B cell (primary cell): ENCODE measurements around the gene CCDC88B. TPM values are rescaled to one million over a fixed set of nuclear protein-coding genes. Genes with fewer than 3 reads are reported as not detected.

Experiments used
- ATAC-seq: fragments of 200-7000 bp; cut with Tn5 transposase; one replicate; pipeline ENCODE4 v1.10.0; 2021; ENCODE audit warnings: low read depth, mild to moderate bottlenecking, moderate number of reproducible peaks, moderate library complexity
- CTCF ChIA-PET: fragments of 350-600 bp; sonication (Branson Sonifier 250); formaldehyde crosslinking; loops from one replicate; lab custom pipeline; 2021; ENCODE audit warnings: antibody characterized with exemption, inconsistent platforms; lab: Charles Lee
- POLR2A ChIA-PET: fragments of 350-600 bp; sonication (Branson Sonifier 250); formaldehyde crosslinking; loops from one replicate; lab custom pipeline; 2021; ENCODE audit warnings: antibody characterized with exemption; lab: Charles Lee
- DNase-seq: peaks from one replicate; pipeline ENCODE4 v3.0.0; 2013
- H2AFZ ChIP-seq: 2 replicates; pipeline ENCODE4 v1.6.1; 2012; ENCODE audit warnings: mild to moderate bottlenecking, low read depth, low read length; ENCODE audit not compliant: insufficient read depth, poor library complexity, severe bottlenecking
- H3K27ac ChIP-seq, 2 donors: 1 replicate in 1 of 2; 2 replicates in 1 of 2; pipeline ENCODE4 v1.5.1; 2012 to 2013; ENCODE audit warnings: low read length in 2 of 2, mild to moderate bottlenecking in 2 of 2, moderate library complexity in 1 of 2
- H3K27me3 ChIP-seq, 4 experiments: fragments of 200-600 bp in 1 of 4; sonication (generic) in 1 of 4; replicated peaks in 1 of 4; 1 replicate in 2 of 4; 2 replicates in 2 of 4; pipeline versions ENCODE4 v1.6.1 to v1.7.0; 2013 to 2016; ENCODE audit warnings: low read length in 3 of 4, mild to moderate bottlenecking in 2 of 4, mixed read lengths in 1 of 4, moderate library complexity in 1 of 4; ENCODE audit not compliant: insufficient read depth in 4 of 4, control insufficient read depth in 3 of 4; ENCODE audit errors: control extremely low read depth in 1 of 4
- H3K36me3 ChIP-seq, 2 experiments: replicated peaks in 1 of 2; 1 replicate in 1 of 2; 2 replicates in 1 of 2; pipeline versions ENCODE4 v1.6.1 to v1.7.1; 2013; ENCODE audit warnings: low read length in 1 of 2; ENCODE audit not compliant: insufficient read depth in 2 of 2, control insufficient read depth in 1 of 2; ENCODE audit errors: control extremely low read depth in 1 of 2, extremely low read depth in 1 of 2
- H3K4me1 ChIP-seq, 2 donors: fragments of 200-600 bp in 1 of 2; sonication (generic) in 1 of 2; 1 replicate in 1 of 2; 2 replicates in 1 of 2; pipeline versions ENCODE4 v1.5.1 to v1.6.1; 2013 to 2017; ENCODE audit warnings: low read length in 2 of 2; ENCODE audit not compliant: control insufficient read depth in 2 of 2, insufficient read depth in 2 of 2
- H3K4me2 ChIP-seq: replicated peaks from 2 replicates; pipeline ENCODE3; 2012; ENCODE audit warnings: mild to moderate bottlenecking, low read depth, low read length; ENCODE audit not compliant: poor library complexity, severe bottlenecking
- H3K4me3 ChIP-seq, 5 experiments: fragments of 200-600 bp in 1 of 5; sonication (generic) in 1 of 5; 1 replicate in 3 of 5; 2 replicates in 2 of 5; pipeline versions ENCODE4 v1.5.1 to v1.7.0; 2011 to 2016; ENCODE audit warnings: low read length in 4 of 5, mild to moderate bottlenecking in 4 of 5, low read depth in 2 of 5, control low read depth in 1 of 5, moderate library complexity in 1 of 5; ENCODE audit not compliant: insufficient read depth in 1 of 5; ENCODE audit errors: control extremely low read depth in 1 of 5, extremely low read depth in 1 of 5
- H3K79me2 ChIP-seq: fragments of 200-600 bp; sonication (generic); one replicate; pipeline ENCODE4 v1.6.0; 2016; ENCODE audit warnings: low read length; ENCODE audit not compliant: control insufficient read depth, insufficient read depth
- H3K9ac ChIP-seq: fragments of 200-600 bp; sonication (generic); 2 replicates; pipeline ENCODE4 v1.6.1; 2017; ENCODE audit warnings: mild to moderate bottlenecking, low read length, moderate library complexity
- H3K9me3 ChIP-seq, 3 donors: one replicate each; pipeline versions ENCODE4 v1.6.1 to v1.7.1; 2013; ENCODE audit warnings: low read length in 2 of 3; ENCODE audit not compliant: control insufficient read depth in 2 of 3, insufficient read depth in 1 of 3; ENCODE audit errors: control extremely low read depth in 1 of 3
- H4K20me1 ChIP-seq: 2 replicates; pipeline ENCODE4 v1.6.0; 2012; ENCODE audit warnings: mild to moderate bottlenecking, low read length; ENCODE audit not compliant: insufficient read depth, control insufficient read depth, poor library complexity, severe bottlenecking
- H3K27ac Mint-ChIP-seq: one replicate; pipeline ENCODE4 v1.8.0; 2021; ENCODE audit warnings: mixed read lengths
- H3K27me3 Mint-ChIP-seq: one replicate; pipeline ENCODE4 v1.8.0; 2021; ENCODE audit warnings: mixed read lengths
- H3K4me1 Mint-ChIP-seq: one replicate; pipeline ENCODE4 v1.8.0; 2021; ENCODE audit warnings: mixed read lengths
- H3K4me3 Mint-ChIP-seq: one replicate; pipeline ENCODE4 v1.8.0; 2021; ENCODE audit warnings: mixed read lengths
- H3K9me3 Mint-ChIP-seq: one replicate; pipeline ENCODE4 v1.8.0; 2022; ENCODE audit warnings: mixed read lengths; ENCODE audit not compliant: insufficient read depth
- CTCF ChIP-seq: fragments of 200-600 bp; IDR thresholded peaks from one replicate; pipeline ENCODE4 v1.8.0; 2022; ENCODE audit warnings: antibody characterized with exemption, mild to moderate bottlenecking
- EZH2 ChIP-seq: IDR thresholded peaks from 2 replicates; pipeline ENCODE4 v1.6.1; 2012; ENCODE audit warnings: borderline replicate concordance, low read depth, mild to moderate bottlenecking, moderate library complexity, low read length; ENCODE audit not compliant: insufficient read depth, poor library complexity, severe bottlenecking
- WGBS: methylation state at CpG from one replicate; pipeline ENCODE4 v1.1.5; 2013; ENCODE audit warnings: missing lambda C conversion rate; ENCODE audit not compliant: insufficient coverage; 5-methylcytosine and 5-hydroxymethylcytosine counted together
- intact Hi-C: fragments of 100-400 bp; cut with micrococcal nuclease; formaldehyde crosslinking; loops from one replicate; pipeline ENCODE4 v1.10.0; 2022
- polyA plus RNA-seq: library from polyadenylated mRNA; depleted of rRNA; stranded (reverse); fragments of >200 nt; gene quantifications from 2 replicates; pipeline ENCODE4 v1.2.3, GENCODE V29; 2012
- total RNA-seq, 2 donors: library from RNA; stranded (reverse); fragments of 120-200 nt in 1 of 2; gene quantifications; 1 replicate in 1 of 2; 2 replicates in 1 of 2; pipeline versions ENCODE4 v1.2.3 to v1.2.4, GENCODE V29; 2013 to 2022

CCDC88B gene
- total and polyA plus RNA-seq, 2 donors (not counting 1 experiment from before 2014, with no cell fraction given) = 172 to 208 TPM

- Histone ChIP-seq H3K4me3 (peak overlapping the region; percentile 56 to 87 (median 79)), H4K20me1 (peaks cover 22% of the 10 kb centered on the region), H3K27me3 (peaks cover 0 to 12% (median 3%) of the 10 kb centered on the region in 4 experiments), H3K9me3 (peaks cover 0 to 3% (median 0%) of the 10 kb centered on the region in 3 donors), H3K27ac (peak overlapping the region in 1 of 2 donors; percentile 66), H3K36me3 (peaks cover 0 to 9% of the 10 kb centered on the region in 2 experiments), H3K79me2 (peaks cover 40% of the 10 kb centered on the region), H3K4me2 (peak overlapping the region; percentile 76), H3K9ac (peak overlapping the region; percentile 84), H3K4me1 (peaks cover 11 to 27% of the 10 kb centered on the region in 2 donors), H2AFZ (peak overlapping the region; percentile 77)
- no peak for ATAC-seq
- Mint-ChIP-seq H3K9me3 (no peaks in the 10 kb centered on the region), H3K27me3 (no peaks in the 10 kb centered on the region), H3K4me1 (peaks cover 19% of the 10 kb centered on the region), H3K4me3 (peak overlapping the region; percentile 98), H3K27ac (peak overlapping the region; percentile 95)
- DNase-seq = no peak
- intact Hi-C loops = loop anchor here (1.0 to 10.0 kb wide), 2 partner anchors 49 to 472 kb away; partner anchors contain the start of gene MARK2
- POLR2A ChIA-PET = no interaction called here
- CTCF ChIA-PET = interaction anchor here (2.6 to 5.3 kb wide), 2 partner anchors 11 to 48 kb away, joined by 11 to 52 read pairs; partner anchors contain the start of genes PRDX5 and TRMT112
- 24% methylated on average over 9 of the region's 9 CpGs for WGBS
- TF ChIP-seq EZH2 (no peak), CTCF (no peak)
These were observed 33.5 kb upstream of the CCDC88B start for GRCh38 chr11:64306563-64306875.

- H3K9me3 Mint-ChIP-seq = no peaks in the 10 kb centered on the region
- ChIA-PET CTCF (interaction anchor here (0.8 to 5.3 kb wide), 3 partner anchors 10 to 48 kb away, joined by 3 to 52 read pairs (median 11); partner anchors contain the start of genes PRDX5 and TRMT112), POLR2A (interaction anchor here (0.7 kb wide), 1 partner anchor 30 kb away, joined by 3 read pairs; no protein-coding TSS in a partner anchor)
- intact Hi-C loops = loop anchor here (1.0 to 10.0 kb wide), 2 partner anchors 48 to 472 kb away; partner anchors contain the start of gene MARK2
- peak overlapping the region; percentile 28 for H3K27ac Mint-ChIP-seq
- ATAC-seq (no peak), DNase-seq (no peak)
- Histone ChIP-seq H3K4me1 (peaks cover 11 to 26% of the 10 kb centered on the region in 2 donors), H3K4me3 (peak overlapping the region in 4 of 5 experiments; percentile 70 to 87 (median 80)), H3K9me3 (no peaks in the 10 kb centered on the region), H2AFZ (no peak overlapping the region), H3K79me2 (peaks cover 42% of the 10 kb centered on the region), H3K27me3 (peaks cover 0 to 6% (median under 1%) of the 10 kb centered on the region in 4 experiments), H3K36me3 (peaks cover 0 to 9% of the 10 kb centered on the region in 2 experiments), H3K4me2 (peak overlapping the region; percentile 76), H4K20me1 (peaks cover 22% of the 10 kb centered on the region), H3K27ac (peak overlapping the region in 1 of 2 donors; percentile 66), H3K9ac (peak overlapping the region; percentile 84)
- H3K4me3 Mint-ChIP-seq = peak overlapping the region; percentile 98
- no peaks in the 10 kb centered on the region for H3K27me3 Mint-ChIP-seq
- peaks cover 16% of the 10 kb centered on the region for H3K4me1 Mint-ChIP-seq
- no peak for TF ChIP-seq CTCF
- TF ChIP-seq EZH2 = no peak
- 90% methylated on average over 14 of the region's 15 CpGs for WGBS
These were observed 33.0 kb upstream of the CCDC88B start for GRCh38 chr11:64306876-64307622.
